H9 (cell line): ENCODE measurements around the gene DAPK2. TPM values are rescaled to one million over a fixed set of nuclear protein-coding genes. Genes with fewer than 3 reads are reported as not detected.

ENCODE experiments used
- DNase-seq: peaks from one replicate; pipeline ENCODE4 v3.0.0-alpha.2; 2017
- H2AFZ ChIP-seq: one replicate; pipeline ENCODE4 v1.6.1; 2013; ENCODE audit warnings: mild to moderate bottlenecking, low read length, control low read depth, moderate library complexity
- H2AK5ac ChIP-seq: 2 replicates; pipeline ENCODE4 v1.6.1; 2013; ENCODE audit warnings: low read length, control low read depth, mixed read lengths; ENCODE audit not compliant: insufficient read length
- H2BK120ac ChIP-seq: one replicate; pipeline ENCODE4 v1.6.1; 2013; ENCODE audit warnings: low read depth, mild to moderate bottlenecking, low read length, control low read depth, inconsistent platforms; ENCODE audit not compliant: poor library complexity, severe bottlenecking
- H2BK12ac ChIP-seq: 2 replicates; pipeline ENCODE4 v1.6.1; 2013; ENCODE audit warnings: low read length, control low read depth, mixed read lengths, low read depth; ENCODE audit not compliant: insufficient read length
- H2BK15ac ChIP-seq: 2 replicates; pipeline ENCODE4 v1.6.1; 2013; ENCODE audit warnings: low read depth, low read length, control low read depth
- H2BK20ac ChIP-seq: one replicate; pipeline ENCODE4 v1.6.1; 2013; ENCODE audit warnings: low read depth, mild to moderate bottlenecking, low read length, control low read depth, inconsistent platforms; ENCODE audit not compliant: poor library complexity, severe bottlenecking
- H2BK5ac ChIP-seq: 2 replicates; pipeline ENCODE4 v1.6.1; 2013; ENCODE audit warnings: low read length, control low read depth, mixed read lengths; ENCODE audit not compliant: insufficient read length
- H3K14ac ChIP-seq: 2 replicates; pipeline ENCODE4 v1.6.1; 2013; ENCODE audit warnings: low read length, control low read depth; ENCODE audit not compliant: insufficient read depth
- H3K18ac ChIP-seq: 2 replicates; pipeline ENCODE4 v1.6.1; 2013; ENCODE audit warnings: low read depth, mild to moderate bottlenecking, mixed read lengths, low read length, control low read depth; ENCODE audit not compliant: insufficient read length
- H3K23ac ChIP-seq: 2 replicates; pipeline ENCODE4 v1.6.1; 2013; ENCODE audit warnings: low read length, control low read depth, mixed read lengths, low read depth; ENCODE audit not compliant: insufficient read length
- H3K23me2 ChIP-seq: 2 replicates; pipeline ENCODE4 v1.6.1; 2013; ENCODE audit warnings: low read depth, mild to moderate bottlenecking, mixed read lengths, low read length, control low read depth; ENCODE audit not compliant: insufficient read length, poor library complexity, severe bottlenecking
- H3K27ac ChIP-seq: 2 replicates; pipeline ENCODE4 v1.5.1; 2013; ENCODE audit warnings: low read length, control low read depth, mixed read lengths, low read depth; ENCODE audit not compliant: insufficient read length
- H3K27me3 ChIP-seq: 2 replicates; pipeline ENCODE4 v1.6.1; 2013; ENCODE audit warnings: low read length, control low read depth, inconsistent platforms; ENCODE audit not compliant: insufficient read depth
- H3K4ac ChIP-seq: 2 replicates; pipeline ENCODE4 v1.6.1; 2013; ENCODE audit warnings: low read depth, mild to moderate bottlenecking, control low read depth, inconsistent platforms, low read length, moderate library complexity
- H3K4me1 ChIP-seq: 2 replicates; pipeline ENCODE4 v1.6.1; 2013; ENCODE audit warnings: low read length, control low read depth, inconsistent platforms; ENCODE audit not compliant: insufficient read depth
- H3K4me2 ChIP-seq: 2 replicates; pipeline ENCODE4 v1.6.1; 2013; ENCODE audit warnings: low read length, control low read depth, mixed read lengths; ENCODE audit not compliant: insufficient read length, insufficient read depth
- H3K56ac ChIP-seq: 2 replicates; pipeline ENCODE4 v1.6.1; 2013; ENCODE audit warnings: low read depth, mild to moderate bottlenecking, mixed read lengths, low read length, control low read depth; ENCODE audit not compliant: insufficient read length
- H3K79me1 ChIP-seq: 2 replicates; pipeline ENCODE4 v1.6.1; 2013; ENCODE audit warnings: low read depth, mild to moderate bottlenecking, moderate library complexity, low read length, control low read depth, inconsistent platforms; ENCODE audit not compliant: insufficient read depth, poor library complexity, severe bottlenecking
- H3K79me2 ChIP-seq: 2 replicates; pipeline ENCODE4 v1.6.1; 2013; ENCODE audit warnings: low read length, control low read depth, inconsistent platforms; ENCODE audit not compliant: insufficient read depth
- H3K9ac ChIP-seq: 2 replicates; pipeline ENCODE4 v1.6.1; 2013; ENCODE audit warnings: low read length, control low read depth, mixed read lengths; ENCODE audit not compliant: insufficient read length; ENCODE audit errors: extremely low read depth
- H3K9me3 ChIP-seq: one replicate; pipeline ENCODE4 v1.6.1; 2013; ENCODE audit warnings: low read depth, low read length, inconsistent platforms; ENCODE audit not compliant: control insufficient read depth
- H3T11ph ChIP-seq: one replicate; pipeline ENCODE4 v1.6.1; 2013; ENCODE audit warnings: mild to moderate bottlenecking, low read length, control low read depth, inconsistent platforms
- H4K20me1 ChIP-seq: one replicate; pipeline ENCODE4 v1.6.1; 2013; ENCODE audit not compliant: control insufficient read depth, insufficient read length, insufficient read depth
- H4K5ac ChIP-seq: 2 replicates; pipeline ENCODE4 v1.6.1; 2013; ENCODE audit warnings: low read depth, mild to moderate bottlenecking, mixed read lengths, low read length, control low read depth; ENCODE audit not compliant: insufficient read length
- H4K8ac ChIP-seq: replicated peaks from 2 replicates; pipeline ENCODE4 v1.6.1; 2013; ENCODE audit warnings: low read length, control low read depth, mixed read lengths, low read depth; ENCODE audit not compliant: insufficient read length
- H4K91ac ChIP-seq: 2 replicates; pipeline ENCODE4 v1.6.1; 2013; ENCODE audit warnings: low read depth, mild to moderate bottlenecking, moderate library complexity, mixed read lengths, low read length, control low read depth; ENCODE audit not compliant: insufficient read length
- H3K27ac Mint-ChIP-seq, 3 experiments: 2 replicates in 2 of 3; 3 replicates in 1 of 3; pipeline ENCODE4 v1.8.0; 2020 to 2021; ENCODE audit warnings: mixed read lengths in 3 of 3, mild to moderate bottlenecking in 1 of 3, moderate library complexity in 1 of 3
- H3K27me3 Mint-ChIP-seq: 2 replicates; pipeline ENCODE4 v1.8.0; 2021; ENCODE audit warnings: low read depth, mild to moderate bottlenecking, moderate library complexity, mixed read lengths
- H3K36me3 Mint-ChIP-seq, 3 experiments: 2 replicates in 2 of 3; 3 replicates in 1 of 3; pipeline ENCODE4 v1.8.0; 2020 to 2021; ENCODE audit warnings: low read depth in 3 of 3, mixed read lengths in 3 of 3; ENCODE audit not compliant: insufficient read depth in 1 of 3
- H3K4me1 Mint-ChIP-seq, 2 experiments: 2 replicates each; pipeline ENCODE4 v1.8.0; 2020; ENCODE audit warnings: mixed read lengths in 2 of 2
- H3K4me3 Mint-ChIP-seq, 2 experiments: 2 replicates in 1 of 2; 3 replicates in 1 of 2; pipeline ENCODE4 v1.8.0; 2020 to 2021; ENCODE audit warnings: mild to moderate bottlenecking in 2 of 2, mixed read lengths in 2 of 2, moderate library complexity in 1 of 2
- H3K9me3 Mint-ChIP-seq, 2 experiments: 2 replicates in 1 of 2; 3 replicates in 1 of 2; pipeline ENCODE4 v1.8.0; 2020; ENCODE audit warnings: mild to moderate bottlenecking in 2 of 2, mixed read lengths in 2 of 2, moderate library complexity in 1 of 2
- CTCF ChIP-seq: fragments of 200-600 bp; sonication (generic); conservative IDR thresholded peaks from 3 replicates; pipeline ENCODE4 v1.8.0; 2021; ENCODE audit warnings: antibody characterized with exemption, mild to moderate bottlenecking
- WGBS: extraction: QIAGEN DNeasy Blood & Tissue Kit; methylation state at CpG from one replicate; pipeline ENCODE4 v1.1.7; 2013; ENCODE audit warnings: missing lambda C conversion rate, low lambda C conversion rate, mixed read lengths; ENCODE audit not compliant: insufficient read length; ENCODE audit errors: extremely low coverage; 5-methylcytosine and 5-hydroxymethylcytosine counted together
- total RNA-seq: library from RNA; stranded (reverse); gene quantifications from 2 replicates; pipeline ENCODE4 v1.2.1, GENCODE V29; 2021

DAPK2 gene
- total RNA-seq, 1 experiment from 2014 or later, result 3.5 TPM

GRCh38 chr15:63913336-63913735 lies 132.9 kb downstream of the DAPK2 start:
- Mint-ChIP-seq H3K4me1 (peaks cover 33 to 47% of the 10 kb centered on the region in 2 experiments), H3K4me3 (no peak overlapping the region), H3K9me3 (no peaks in the 10 kb centered on the region), H3K36me3 (peaks cover 0 to 1% (median 0%) of the 10 kb centered on the region in 3 experiments; a peak in 1 of 7 replicates), H3K27me3 (no peaks in the 10 kb centered on the region), H3K27ac (no peak overlapping the region)
- Histone ChIP-seq H2BK120ac (no peak overlapping the region), H2AK5ac (no peak overlapping the region), H4K5ac (no peak overlapping the region), H3K14ac (no peak overlapping the region), H3K23ac (no peak overlapping the region), H3K9me3 (no peaks in the 10 kb centered on the region), H4K20me1 (no peaks in the 10 kb centered on the region), H3K27ac (no peak overlapping the region), H3K4me1 (peaks cover 4% of the 10 kb centered on the region; the same call in 1 of the 2 replicates), H3K56ac (no peak overlapping the region), H4K91ac (no peak overlapping the region), H3K79me1 (no peaks in the 10 kb centered on the region), H3T11ph (no peak overlapping the region), H3K27me3 (no peaks in the 10 kb centered on the region), H3K4me2 (no peak overlapping the region), H3K18ac (no peak overlapping the region), H2BK12ac (no peak overlapping the region), H2BK20ac (no peak overlapping the region), H3K79me2 (no peaks in the 10 kb centered on the region), H3K9ac (no peak overlapping the region), H2AFZ (no peak overlapping the region), H4K8ac (no peak overlapping the region), H3K23me2 (no peaks in the 10 kb centered on the region), H3K4ac (no peak overlapping the region), H2BK15ac (no peak overlapping the region), H2BK5ac (no peak overlapping the region)
- no CpG with 5 or more reads among the region's 9 CpGs for WGBS
- TF ChIP-seq CTCF, result no peak
- DNase-seq, result no peak
